ENCODE data around the gene ADAM33.

GRCh38 chr20:3706774-3707507 lies 25.1 kb upstream of the ADAM33 start:
- TF ChIP-seq TARDBP (IDR thresholded peaks at IDR 0.05) (no peak), SP1 (IDR thresholded peaks at IDR 0.05) (no peak), FOXM1 (IDR thresholded peaks at IDR 0.05; ENCODE audit: borderline replicate concordance) (no peak)

All from HEK293T (cell line).